CD4-positive, alpha-beta T cell treated with Interleukin-21 for 1 hour (primary cell): ENCODE results near the gene SCYL1.

Experiments used
- DNase-seq: peaks from one replicate; pipeline ENCODE4 v3.0.0-alpha.2; 2020

Gene SCYL1

DNA sequence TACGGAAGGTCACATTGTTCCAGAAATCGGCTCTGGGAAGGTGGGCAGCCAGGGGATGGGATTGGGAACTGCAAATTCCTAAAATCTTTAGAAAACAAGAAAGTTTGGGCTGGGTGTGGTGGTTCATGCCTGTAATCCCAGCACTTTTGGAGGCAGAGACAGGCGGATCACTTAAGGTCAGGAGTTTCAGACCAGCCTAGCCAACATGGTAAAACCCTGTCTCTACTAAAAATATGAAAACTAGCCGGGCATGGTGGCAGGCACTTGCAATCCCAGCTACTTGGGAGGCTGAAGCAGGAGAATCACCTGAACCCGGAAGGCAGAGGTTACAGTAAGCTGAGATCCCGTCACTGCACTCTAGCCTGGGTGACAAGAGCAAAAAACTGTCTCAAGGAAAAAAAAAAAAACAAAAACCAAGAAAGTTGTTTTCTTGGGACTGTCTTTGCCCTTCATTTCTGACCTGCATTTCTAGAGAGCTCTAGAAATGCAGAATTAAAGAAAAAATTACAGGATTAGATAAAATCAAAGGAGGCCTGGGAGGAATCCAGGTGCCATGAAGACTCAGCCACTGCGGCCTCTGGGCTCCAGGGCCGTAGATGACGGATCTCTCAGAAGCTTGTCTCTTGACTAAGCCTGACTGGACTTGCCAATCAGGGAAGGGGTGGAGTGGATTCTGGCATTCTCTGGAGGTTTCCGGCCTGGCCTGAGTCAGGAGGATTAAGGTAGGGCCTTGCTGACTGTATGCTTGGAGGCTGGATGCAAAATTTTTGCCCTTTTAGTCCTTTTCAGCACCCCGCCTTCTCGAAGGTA is 31.3 kb upstream of the SCYL1 start:
- DNase-seq: no peak

DNA sequence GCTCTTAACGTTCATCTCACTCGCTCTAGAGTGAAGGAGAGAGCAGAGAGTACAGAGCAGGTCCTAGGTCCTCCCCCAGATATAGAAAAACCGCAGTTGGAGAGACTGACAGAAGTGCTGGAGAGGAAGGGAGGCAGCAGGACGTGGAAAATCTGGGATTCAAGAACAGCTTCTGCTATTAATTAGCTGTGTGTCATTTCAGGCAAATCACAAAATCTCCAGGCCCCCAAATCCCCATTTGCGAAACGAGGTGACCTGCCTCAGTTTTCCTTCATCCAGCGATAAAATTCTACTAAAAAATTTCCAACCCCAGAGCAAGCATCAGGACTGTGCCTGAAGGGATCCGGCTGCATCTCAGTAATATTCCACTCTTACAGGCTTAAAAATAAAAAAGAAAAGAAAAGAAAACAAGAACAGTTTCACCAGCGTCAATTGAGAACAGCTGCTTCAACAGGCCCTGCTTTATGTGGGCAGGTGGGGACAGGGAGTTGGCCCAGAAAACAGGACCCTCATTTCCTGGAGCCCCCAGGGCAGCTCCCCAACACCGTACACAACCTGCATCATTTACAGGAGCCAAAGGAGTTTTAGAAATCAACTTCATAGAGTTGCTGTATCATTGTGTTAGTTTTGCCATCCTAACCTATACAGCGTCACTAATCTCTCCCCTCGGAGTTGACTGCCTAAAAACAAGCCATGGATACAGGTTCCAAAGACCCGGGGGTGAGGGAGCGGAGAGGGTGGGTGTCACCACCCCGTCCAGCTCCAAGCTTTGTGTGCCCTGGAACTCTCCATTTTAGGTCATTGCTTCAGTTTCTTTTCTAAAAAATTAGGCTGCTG is 28.4 kb upstream of the SCYL1 start:
- DNase-seq: no peak

DNA sequence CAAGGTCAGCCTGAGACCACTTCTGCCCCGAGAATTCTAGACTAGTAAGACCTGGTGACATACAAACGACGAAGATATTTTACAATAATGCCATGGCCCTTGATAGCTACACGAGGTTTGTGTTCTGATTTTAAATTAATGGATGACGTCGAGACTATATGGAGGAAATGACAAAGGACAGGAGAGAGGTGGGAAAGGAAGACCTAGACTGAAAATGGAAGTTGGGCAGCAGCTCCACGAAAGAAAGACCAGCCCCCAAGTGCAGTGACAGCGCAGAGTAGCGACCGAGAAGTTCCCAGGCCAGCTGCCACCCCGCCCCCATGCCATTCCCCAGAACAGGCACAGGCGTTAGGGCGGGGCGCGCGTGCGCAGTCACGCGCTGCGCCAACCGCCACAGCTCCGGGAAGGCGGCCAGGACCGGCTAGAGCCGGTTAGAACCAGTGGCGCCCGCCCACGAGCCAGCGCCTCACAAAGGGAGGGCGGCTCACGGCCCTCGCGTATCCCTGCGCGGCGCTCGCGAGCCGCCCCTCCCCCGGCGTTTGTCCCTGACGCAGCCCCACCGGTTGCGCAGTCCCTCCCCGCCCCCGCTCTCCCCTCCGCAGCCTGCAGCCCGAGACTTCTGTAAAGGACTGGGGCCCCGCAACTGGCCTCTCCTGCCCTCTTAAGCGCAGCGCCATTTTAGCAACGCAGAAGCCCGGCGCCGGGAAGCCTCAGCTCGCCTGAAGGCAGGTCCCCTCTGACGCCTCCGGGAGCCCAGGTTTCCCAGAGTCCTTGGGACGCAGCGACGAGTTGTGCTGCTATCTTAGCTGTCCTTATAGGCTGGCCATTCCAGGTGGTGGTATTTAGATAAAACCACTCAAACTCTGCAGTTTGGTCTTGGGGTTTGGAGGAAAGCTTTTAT is 27.5 kb upstream of the SCYL1 start:
- DNase-seq: peak; percentile 98

DNA sequence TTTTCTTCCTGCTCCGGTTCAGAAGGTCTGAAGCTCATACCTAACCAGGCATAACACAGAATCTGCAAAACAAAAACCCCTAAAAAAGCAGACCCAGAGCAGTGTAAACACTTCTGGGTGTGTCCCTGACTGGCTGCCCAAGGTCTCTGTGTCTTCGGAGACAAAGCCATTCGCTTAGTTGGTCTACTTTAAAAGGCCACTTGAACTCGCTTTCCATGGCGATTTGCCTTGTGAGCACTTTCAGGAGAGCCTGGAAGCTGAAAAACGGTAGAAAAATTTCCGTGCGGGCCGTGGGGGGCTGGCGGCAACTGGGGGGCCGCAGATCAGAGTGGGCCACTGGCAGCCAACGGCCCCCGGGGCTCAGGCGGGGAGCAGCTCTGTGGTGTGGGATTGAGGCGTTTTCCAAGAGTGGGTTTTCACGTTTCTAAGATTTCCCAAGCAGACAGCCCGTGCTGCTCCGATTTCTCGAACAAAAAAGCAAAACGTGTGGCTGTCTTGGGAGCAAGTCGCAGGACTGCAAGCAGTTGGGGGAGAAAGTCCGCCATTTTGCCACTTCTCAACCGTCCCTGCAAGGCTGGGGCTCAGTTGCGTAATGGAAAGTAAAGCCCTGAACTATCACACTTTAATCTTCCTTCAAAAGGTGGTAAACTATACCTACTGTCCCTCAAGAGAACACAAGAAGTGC is 26.7 kb upstream of the SCYL1 start:
- DNase-seq: peak; percentile 80

DNA sequence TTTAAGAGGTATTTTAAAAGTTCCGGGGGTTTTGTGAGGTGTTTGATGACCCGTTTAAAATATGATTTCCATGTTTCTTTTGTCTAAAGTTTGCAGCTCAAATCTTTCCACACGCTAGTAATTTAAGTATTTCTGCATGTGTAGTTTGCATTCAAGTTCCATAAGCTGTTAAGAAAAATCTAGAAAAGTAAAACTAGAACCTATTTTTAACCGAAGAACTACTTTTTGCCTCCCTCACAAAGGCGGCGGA is 26.2 kb upstream of the SCYL1 start:
- DNase-seq: no peak

DNA sequence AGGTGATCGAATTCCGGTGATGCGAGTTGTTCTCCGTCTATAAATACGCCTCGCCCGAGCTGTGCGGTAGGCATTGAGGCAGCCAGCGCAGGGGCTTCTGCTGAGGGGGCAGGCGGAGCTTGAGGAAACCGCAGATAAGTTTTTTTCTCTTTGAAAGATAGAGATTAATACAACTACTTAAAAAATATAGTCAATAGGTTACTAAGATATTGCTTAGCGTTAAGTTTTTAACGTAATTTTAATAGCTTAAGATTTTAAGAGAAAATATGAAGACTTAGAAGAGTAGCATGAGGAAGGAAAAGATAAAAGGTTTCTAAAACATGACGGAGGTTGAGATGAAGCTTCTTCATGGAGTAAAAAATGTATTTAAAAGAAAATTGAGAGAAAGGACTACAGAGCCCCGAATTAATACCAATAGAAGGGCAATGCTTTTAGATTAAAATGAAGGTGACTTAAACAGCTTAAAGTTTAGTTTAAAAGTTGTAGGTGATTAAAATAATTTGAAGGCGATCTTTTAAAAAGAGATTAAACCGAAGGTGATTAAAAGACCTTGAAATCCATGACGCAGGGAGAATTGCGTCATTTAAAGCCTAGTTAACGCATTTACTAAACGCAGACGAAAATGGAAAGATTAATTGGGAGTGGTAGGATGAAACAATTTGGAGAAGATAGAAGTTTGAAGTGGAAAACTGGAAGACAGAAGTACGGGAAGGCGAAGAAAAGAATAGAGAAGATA is 25.7 kb upstream of the SCYL1 start, which contains the start of gene MALAT1:
Gene MALAT1 (plus strand): TSS at position 69 of the 736 bp plus-strand sequence.
- DNase-seq: peak; percentile 97

DNA sequence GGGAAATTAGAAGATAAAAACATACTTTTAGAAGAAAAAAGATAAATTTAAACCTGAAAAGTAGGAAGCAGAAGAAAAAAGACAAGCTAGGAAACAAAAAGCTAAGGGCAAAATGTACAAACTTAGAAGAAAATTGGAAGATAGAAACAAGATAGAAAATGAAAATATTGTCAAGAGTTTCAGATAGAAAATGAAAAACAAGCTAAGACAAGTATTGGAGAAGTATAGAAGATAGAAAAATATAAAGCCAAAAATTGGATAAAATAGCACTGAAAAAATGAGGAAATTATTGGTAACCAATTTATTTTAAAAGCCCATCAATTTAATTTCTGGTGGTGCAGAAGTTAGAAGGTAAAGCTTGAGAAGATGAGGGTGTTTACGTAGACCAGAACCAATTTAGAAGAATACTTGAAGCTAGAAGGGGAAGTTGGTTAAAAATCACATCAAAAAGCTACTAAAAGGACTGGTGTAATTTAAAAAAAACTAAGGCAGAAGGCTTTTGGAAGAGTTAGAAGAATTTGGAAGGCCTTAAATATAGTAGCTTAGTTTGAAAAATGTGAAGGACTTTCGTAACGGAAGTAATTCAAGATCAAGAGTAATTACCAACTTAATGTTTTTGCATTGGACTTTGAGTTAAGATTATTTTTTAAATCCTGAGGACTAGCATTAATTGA is 25.0 kb upstream of the SCYL1 start:
- DNase-seq: peak; percentile 47

DNA sequence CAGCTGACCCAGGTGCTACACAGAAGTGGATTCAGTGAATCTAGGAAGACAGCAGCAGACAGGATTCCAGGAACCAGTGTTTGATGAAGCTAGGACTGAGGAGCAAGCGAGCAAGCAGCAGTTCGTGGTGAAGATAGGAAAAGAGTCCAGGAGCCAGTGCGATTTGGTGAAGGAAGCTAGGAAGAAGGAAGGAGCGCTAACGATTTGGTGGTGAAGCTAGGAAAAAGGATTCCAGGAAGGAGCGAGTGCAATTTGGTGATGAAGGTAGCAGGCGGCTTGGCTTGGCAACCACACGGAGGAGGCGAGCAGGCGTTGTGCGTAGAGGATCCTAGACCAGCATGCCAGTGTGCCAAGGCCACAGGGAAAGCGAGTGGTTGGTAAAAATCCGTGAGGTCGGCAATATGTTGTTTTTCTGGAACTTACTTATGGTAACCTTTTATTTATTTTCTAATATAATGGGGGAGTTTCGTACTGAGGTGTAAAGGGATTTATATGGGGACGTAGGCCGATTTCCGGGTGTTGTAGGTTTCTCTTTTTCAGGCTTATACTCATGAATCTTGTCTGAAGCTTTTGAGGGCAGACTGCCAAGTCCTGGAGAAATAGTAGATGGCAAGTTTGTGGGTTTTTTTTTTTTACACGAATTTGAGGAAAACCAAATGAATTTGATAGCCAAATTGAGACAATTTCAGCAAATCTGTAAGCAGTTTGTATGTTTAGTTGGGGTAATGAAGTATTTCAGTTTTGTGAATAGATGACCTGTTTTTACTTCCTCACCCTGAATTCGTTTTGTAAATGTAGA is 24.3 kb upstream of the SCYL1 start:
- peak; percentile 64 for DNase-seq

DNA sequence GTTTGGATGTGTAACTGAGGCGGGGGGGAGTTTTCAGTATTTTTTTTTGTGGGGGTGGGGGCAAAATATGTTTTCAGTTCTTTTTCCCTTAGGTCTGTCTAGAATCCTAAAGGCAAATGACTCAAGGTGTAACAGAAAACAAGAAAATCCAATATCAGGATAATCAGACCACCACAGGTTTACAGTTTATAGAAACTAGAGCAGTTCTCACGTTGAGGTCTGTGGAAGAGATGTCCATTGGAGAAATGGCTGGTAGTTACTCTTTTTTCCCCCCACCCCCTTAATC is 23.8 kb upstream of the SCYL1 start:
- DNase-seq: peak; percentile 43

DNA sequence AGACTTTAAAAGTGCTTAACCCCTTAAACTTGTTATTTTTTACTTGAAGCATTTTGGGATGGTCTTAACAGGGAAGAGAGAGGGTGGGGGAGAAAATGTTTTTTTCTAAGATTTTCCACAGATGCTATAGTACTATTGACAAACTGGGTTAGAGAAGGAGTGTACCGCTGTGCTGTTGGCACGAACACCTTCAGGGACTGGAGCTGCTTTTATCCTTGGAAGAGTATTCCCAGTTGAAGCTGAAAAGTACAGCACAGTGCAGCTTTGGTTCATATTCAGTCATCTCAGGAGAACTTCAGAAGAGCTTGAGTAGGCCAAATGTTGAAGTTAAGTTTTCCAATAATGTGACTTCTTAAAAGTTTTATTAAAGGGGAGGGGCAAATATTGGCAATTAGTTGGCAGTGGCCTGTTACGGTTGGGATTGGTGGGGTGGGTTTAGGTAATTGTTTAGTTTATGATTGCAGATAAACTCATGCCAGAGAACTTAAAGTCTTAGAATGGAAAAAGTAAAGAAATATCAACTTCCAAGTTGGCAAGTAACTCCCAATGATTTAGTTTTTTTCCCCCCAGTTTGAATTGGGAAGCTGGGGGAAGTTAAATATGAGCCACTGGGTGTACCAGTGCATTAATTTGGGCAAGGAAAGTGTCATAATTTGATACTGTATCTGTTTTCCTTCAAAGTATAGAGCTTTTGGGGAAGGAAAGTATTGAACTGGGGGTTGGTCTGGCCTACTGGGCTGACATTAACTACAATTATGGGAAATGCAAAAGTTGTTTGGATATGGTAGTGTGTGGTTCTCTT is 23.2 kb upstream of the SCYL1 start:
- peak; percentile 48 for DNase-seq

DNA sequence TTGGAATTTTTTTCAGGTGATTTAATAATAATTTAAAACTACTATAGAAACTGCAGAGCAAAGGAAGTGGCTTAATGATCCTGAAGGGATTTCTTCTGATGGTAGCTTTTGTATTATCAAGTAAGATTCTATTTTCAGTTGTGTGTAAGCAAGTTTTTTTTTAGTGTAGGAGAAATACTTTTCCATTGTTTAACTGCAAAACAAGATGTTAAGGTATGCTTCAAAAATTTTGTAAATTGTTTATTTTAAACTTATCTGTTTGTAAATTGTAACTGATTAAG is 22.7 kb upstream of the SCYL1 start:
- no peak for DNase-seq

DNA sequence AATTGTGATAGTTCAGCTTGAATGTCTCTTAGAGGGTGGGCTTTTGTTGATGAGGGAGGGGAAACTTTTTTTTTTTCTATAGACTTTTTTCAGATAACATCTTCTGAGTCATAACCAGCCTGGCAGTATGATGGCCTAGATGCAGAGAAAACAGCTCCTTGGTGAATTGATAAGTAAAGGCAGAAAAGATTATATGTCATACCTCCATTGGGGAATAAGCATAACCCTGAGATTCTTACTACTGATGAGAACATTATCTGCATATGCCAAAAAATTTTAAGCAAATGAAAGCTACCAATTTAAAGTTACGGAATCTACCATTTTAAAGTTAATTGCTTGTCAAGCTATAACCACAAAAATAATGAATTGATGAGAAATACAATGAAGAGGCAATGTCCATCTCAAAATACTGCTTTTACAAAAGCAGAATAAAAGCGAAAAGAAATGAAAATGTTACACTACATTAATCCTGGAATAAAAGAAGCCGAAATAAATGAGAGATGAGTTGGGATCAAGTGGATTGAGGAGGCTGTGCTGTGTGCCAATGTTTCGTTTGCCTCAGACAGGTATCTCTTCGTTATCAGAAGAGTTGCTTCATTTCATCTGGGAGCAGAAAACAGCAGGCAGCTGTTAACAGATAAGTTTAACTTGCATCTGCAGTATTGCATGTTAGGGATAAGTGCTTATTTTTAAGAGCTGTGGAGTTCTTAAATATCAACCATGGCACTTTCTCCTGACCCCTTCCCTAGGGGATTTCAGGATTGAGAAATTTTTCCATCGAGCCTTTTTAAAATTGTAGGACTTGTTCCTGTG is 22.1 kb upstream of the SCYL1 start:
- peak; percentile 56 for DNase-seq

DNA sequence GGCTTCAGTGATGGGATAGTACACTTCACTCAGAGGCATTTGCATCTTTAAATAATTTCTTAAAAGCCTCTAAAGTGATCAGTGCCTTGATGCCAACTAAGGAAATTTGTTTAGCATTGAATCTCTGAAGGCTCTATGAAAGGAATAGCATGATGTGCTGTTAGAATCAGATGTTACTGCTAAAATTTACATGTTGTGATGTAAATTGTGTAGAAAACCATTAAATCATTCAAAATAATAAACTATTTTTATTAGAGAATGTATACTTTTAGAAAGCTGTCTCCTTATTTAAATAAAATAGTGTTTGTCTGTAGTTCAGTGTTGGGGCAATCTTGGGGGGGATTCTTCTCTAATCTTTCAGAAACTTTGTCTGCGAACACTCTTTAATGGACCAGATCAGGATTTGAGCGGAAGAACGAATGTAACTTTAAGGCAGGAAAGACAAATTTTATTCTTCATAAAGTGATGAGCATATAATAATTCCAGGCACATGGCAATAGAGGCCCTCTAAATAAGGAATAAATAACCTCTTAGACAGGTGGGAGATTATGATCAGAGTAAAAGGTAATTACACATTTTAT is 21.4 kb upstream of the SCYL1 start:
- DNase-seq: peak; percentile 36

DNA sequence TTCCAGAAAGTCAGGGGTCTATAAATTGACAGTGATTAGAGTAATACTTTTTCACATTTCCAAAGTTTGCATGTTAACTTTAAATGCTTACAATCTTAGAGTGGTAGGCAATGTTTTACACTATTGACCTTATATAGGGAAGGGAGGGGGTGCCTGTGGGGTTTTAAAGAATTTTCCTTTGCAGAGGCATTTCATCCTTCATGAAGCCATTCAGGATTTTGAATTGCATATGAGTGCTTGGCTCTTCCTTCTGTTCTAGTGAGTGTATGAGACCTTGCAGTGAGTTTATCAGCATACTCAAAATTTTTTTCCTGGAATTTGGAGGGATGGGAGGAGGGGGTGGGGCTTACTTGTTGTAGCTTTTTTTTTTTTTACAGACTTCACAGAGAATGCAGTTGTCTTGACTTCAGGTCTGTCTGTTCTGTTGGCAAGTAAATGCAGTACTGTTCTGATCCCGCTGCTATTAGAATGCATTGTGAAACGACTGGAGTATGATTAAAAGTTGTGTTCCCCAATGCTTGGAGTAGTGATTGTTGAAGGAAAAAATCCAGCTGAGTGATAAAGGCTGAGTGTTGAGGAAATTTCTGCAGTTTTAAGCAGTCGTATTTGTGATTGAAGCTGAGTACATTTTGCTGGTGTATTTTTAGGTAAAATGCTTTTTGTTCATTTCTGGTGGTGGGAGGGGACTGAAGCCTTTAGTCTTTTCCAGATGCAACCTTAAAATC is 20.8 kb upstream of the SCYL1 start:
- peak; percentile 53 for DNase-seq

DNA sequence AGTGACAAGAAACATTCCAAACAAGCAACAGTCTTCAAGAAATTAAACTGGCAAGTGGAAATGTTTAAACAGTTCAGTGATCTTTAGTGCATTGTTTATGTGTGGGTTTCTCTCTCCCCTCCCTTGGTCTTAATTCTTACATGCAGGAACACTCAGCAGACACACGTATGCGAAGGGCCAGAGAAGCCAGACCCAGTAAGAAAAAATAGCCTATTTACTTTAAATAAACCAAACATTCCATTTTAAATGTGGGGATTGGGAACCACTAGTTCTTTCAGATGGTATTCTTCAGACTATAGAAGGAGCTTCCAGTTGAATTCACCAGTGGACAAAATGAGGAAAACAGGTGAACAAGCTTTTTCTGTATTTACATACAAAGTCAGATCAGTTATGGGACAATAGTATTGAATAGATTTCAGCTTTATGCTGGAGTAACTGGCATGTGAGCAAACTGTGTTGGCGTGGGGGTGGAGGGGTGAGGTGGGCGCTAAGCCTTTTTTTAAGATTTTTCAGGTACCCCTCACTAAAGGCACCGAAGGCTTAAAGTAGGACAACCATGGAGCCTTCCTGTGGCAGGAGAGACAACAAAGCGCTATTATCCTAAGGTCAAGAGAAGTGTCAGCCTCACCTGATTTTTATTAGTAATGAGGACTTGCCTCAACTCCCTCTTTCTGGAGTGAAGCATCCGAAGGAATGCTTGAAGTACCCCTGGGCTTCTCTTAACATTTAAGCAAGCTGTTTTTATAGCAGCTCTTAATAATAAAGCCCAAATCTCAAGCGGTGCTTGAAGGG is 20.0 kb upstream of the SCYL1 start:
- DNase-seq: peak; percentile 47

DNA sequence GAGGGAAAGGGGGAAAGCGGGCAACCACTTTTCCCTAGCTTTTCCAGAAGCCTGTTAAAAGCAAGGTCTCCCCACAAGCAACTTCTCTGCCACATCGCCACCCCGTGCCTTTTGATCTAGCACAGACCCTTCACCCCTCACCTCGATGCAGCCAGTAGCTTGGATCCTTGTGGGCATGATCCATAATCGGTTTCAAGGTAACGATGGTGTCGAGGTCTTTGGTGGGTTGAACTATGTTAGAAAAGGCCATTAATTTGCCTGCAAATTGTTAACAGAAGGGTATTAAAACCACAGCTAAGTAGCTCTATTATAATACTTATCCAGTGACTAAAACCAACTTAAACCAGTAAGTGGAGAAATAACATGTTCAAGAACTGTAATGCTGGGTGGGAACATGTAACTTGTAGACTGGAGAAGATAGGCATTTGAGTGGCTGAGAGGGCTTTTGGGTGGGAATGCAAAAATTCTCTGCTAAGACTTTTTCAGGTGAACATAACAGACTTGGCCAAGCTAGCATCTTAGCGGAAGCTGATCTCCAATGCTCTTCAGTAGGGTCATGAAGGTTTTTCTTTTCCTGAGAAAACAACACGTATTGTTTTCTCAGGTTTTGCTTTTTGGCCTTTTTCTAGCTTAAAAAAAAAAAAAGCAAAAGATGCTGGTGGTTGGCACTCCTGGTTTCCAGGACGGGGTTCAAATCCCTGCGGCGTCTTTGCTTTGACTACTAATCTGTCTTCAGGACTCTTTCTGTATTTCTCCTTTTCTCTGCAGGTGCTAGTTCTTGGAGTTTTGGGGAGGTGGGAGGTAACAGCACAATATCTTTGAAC is 19.2 kb upstream of the SCYL1 start:
- DNase-seq: peak; percentile 53
